OCI-LY1 (cell line): Measurements from ENCODE around the gene COQ9.

Experiments
- H2AFZ ChIP-seq: fragments of 200-600 bp; sonication (generic), shearing (Covaris generic); 2 replicates; pipeline ENCODE4 v1.6.0; 2014; ENCODE audit warnings: antibody characterized with exemption, mild to moderate bottlenecking, low read length
- H3F3A ChIP-seq: fragments of 200-600 bp; sonication (generic), shearing (Covaris generic); 2 replicates; pipeline ENCODE4 v1.6.0; 2014; ENCODE audit warnings: mild to moderate bottlenecking, antibody characterized with exemption, low read length, moderate library complexity; ENCODE audit not compliant: insufficient read depth
- H3K27ac ChIP-seq: fragments of 200-600 bp; sonication (generic); 2 replicates; pipeline ENCODE4 v1.5.1; 2014; ENCODE audit warnings: low read length, mixed run types, mild to moderate bottlenecking, low read depth; ENCODE audit not compliant: poor library complexity, severe bottlenecking
- H3K27me3 ChIP-seq: fragments of 200-600 bp; sonication (generic); 2 replicates; pipeline ENCODE4 v1.6.0; 2014; ENCODE audit warnings: antibody characterized with exemption, mild to moderate bottlenecking, low read length, moderate library complexity; ENCODE audit not compliant: insufficient read depth
- H3K36me3 ChIP-seq: fragments of 200-600 bp; sonication (generic); 2 replicates; pipeline ENCODE4 v1.6.1; 2014; ENCODE audit warnings: mild to moderate bottlenecking, antibody characterized with exemption, low read length, moderate library complexity, mixed read lengths; ENCODE audit not compliant: insufficient read depth
- H3K4me1 ChIP-seq: fragments of 200-600 bp; sonication (generic); 2 replicates; pipeline ENCODE4 v1.5.1; 2014; ENCODE audit warnings: mild to moderate bottlenecking, low read length, moderate library complexity; ENCODE audit not compliant: insufficient read depth, severe bottlenecking
- H3K4me2 ChIP-seq: fragments of 200-600 bp; sonication (generic), shearing (Covaris generic); 2 replicates; pipeline ENCODE4 v1.6.1; 2014; ENCODE audit warnings: low read length
- H3K4me3 ChIP-seq: fragments of 200-600 bp; sonication (generic); 2 replicates; pipeline ENCODE4 v1.5.1; 2014; ENCODE audit warnings: low read length, low read depth, mild to moderate bottlenecking, mixed read lengths; ENCODE audit not compliant: poor library complexity, severe bottlenecking
- H3K79me2 ChIP-seq: fragments of 200-600 bp; shearing (Covaris generic); 2 replicates; pipeline ENCODE4 v1.6.1; 2016; ENCODE audit warnings: mixed run types, low read length, mixed read lengths; ENCODE audit not compliant: insufficient read depth
- H3K9ac ChIP-seq: fragments of 200-600 bp; sonication (generic), shearing (Covaris generic); 2 replicates; pipeline ENCODE4 v1.6.1; 2014; ENCODE audit warnings: mild to moderate bottlenecking, low read length, mixed read lengths
- H3K9me2 ChIP-seq: fragments of 200-600 bp; sonication (generic), shearing (Covaris generic); 2 replicates; pipeline ENCODE4 v1.6.1; 2014; ENCODE audit warnings: low read depth, mild to moderate bottlenecking, low read length, mixed read lengths
- H3K9me3 ChIP-seq: fragments of 200-600 bp; shearing (Covaris generic); 2 replicates; pipeline ENCODE4 v1.6.1; 2014; ENCODE audit warnings: low read length, mixed read lengths
- H4K20me1 ChIP-seq: fragments of 200-600 bp; sonication (generic), shearing (Covaris generic); 2 replicates; pipeline ENCODE4 v1.6.0; 2016; ENCODE audit warnings: mild to moderate bottlenecking, low read length; ENCODE audit not compliant: insufficient read depth
- CTCF ChIP-seq: fragments of 200-600 bp; sonication (generic), shearing (Covaris generic); IDR thresholded peaks from 2 replicates; pipeline ENCODE4 v1.5.1; 2017; ENCODE audit warnings: mild to moderate bottlenecking, antibody characterized with exemption, low read length, moderate library complexity, mixed read lengths
- EZH2 ChIP-seq: fragments of 200-600 bp; sonication (generic), shearing (Covaris generic); IDR thresholded peaks from 2 replicates; pipeline ENCODE4 v1.8.0; 2017; ENCODE audit warnings: borderline replicate concordance, mixed run types, mild to moderate bottlenecking, antibody characterized with exemption, low read length, moderate library complexity, mixed read lengths

COQ9 gene

DNA sequence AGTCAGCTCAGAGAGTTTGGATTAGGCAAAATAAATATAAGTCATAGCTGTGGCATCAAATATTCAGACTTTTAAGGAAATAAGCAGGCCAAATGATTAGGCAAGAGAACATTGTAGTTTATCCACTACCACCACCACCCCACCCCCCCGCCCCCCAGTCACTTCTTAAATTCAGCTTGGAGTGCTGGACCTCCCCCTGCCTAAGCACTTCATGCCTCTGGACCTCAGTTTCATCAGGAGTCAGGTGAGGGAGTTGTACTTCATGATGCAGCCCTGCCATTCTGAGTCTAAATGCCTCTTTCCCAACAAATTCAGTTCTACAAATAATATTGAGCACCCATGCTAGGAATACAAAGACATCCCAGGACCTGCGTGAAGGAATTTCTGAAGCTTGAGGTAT lies 17.2 kb downstream of the COQ9 start:
- peaks cover 9% of the 10 kb centered on the region for H3K4me1 ChIP-seq
- no peak overlapping the region for H3K4me3 ChIP-seq
- no peaks in the 10 kb centered on the region for H3K9me2 ChIP-seq
- no peak overlapping the region for H3K27ac ChIP-seq
- TF ChIP-seq CTCF (no peak), EZH2 (no peak)
- H3K9ac ChIP-seq: no peak overlapping the region
- H3F3A ChIP-seq: no peaks in the 10 kb centered on the region
- no peak overlapping the region for H2AFZ ChIP-seq
- no peak overlapping the region for H3K4me2 ChIP-seq
- H3K79me2 ChIP-seq: peaks cover 8% of the 10 kb centered on the region
- no peaks in the 10 kb centered on the region for H3K27me3 ChIP-seq
- no peaks in the 10 kb centered on the region for H4K20me1 ChIP-seq
- H3K9me3 ChIP-seq: no peaks in the 10 kb centered on the region
- H3K36me3 ChIP-seq: peaks cover 58% of the 10 kb centered on the region

GRCh38 chr16:57468346-57468745 lies 21.1 kb downstream of the COQ9 start:
- Histone ChIP-seq H3K36me3 (peaks cover 68% of the 10 kb centered on the region), H4K20me1 (no peaks in the 10 kb centered on the region), H3K4me1 (peaks cover 4% of the 10 kb centered on the region), H2AFZ (no peak overlapping the region), H3K9me2 (no peaks in the 10 kb centered on the region), H3F3A (no peaks in the 10 kb centered on the region), H3K27me3 (no peaks in the 10 kb centered on the region), H3K4me2 (no peak overlapping the region), H3K9ac (no peak overlapping the region), H3K4me3 (no peak overlapping the region), H3K27ac (no peak overlapping the region), H3K79me2 (peaks cover 3% of the 10 kb centered on the region; the same call in 1 of the 2 replicates), H3K9me3 (no peaks in the 10 kb centered on the region)
- TF ChIP-seq EZH2: no peak
- TF ChIP-seq CTCF: no peak

- H2AFZ ChIP-seq: no peak overlapping the region
- no peak overlapping the region for H3K27ac ChIP-seq
- H3K4me1 ChIP-seq: no peaks in the 10 kb centered on the region
- no peaks in the 10 kb centered on the region for H4K20me1 ChIP-seq
- H3K9me3 ChIP-seq: no peaks in the 10 kb centered on the region
- peaks cover 3% of the 10 kb centered on the region; the same call in 1 of the 2 replicates for H3K79me2 ChIP-seq
- no peak for TF ChIP-seq EZH2
- no peak for TF ChIP-seq CTCF
- H3K9me2 ChIP-seq: no peaks in the 10 kb centered on the region
- H3K9ac ChIP-seq: no peak overlapping the region
- no peak overlapping the region for H3K4me3 ChIP-seq
- H3F3A ChIP-seq: no peaks in the 10 kb centered on the region
- H3K4me2 ChIP-seq: no peak overlapping the region
- H3K27me3 ChIP-seq: no peaks in the 10 kb centered on the region
- peaks cover 66% of the 10 kb centered on the region for H3K36me3 ChIP-seq
These were observed 21.8 kb downstream of the COQ9 start for GRCh38 chr16:57469046-57469445.
